Natural killer cell treated with Interleukin-12 subunit alpha and Interleukin-12 subunit beta and Interleukin-15 and Interleukin-18, amount 100 ng/mL, for 72 hours (primary cell): ENCODE results near the gene GPR119. TPM values are rescaled to one million over a fixed set of nuclear protein-coding genes. Genes with fewer than 3 reads are reported as not detected.
"Not testable (repeated sequence)": the region's sequence is repeated elsewhere in the genome, so short reads cannot be mapped to it uniquely, and the experiment has no call there.

Experiments used
- ATAC-seq, 2 donors: fragments of 150-1000 bp; cut with Tn5 transposase in 1 of 2; sonication (Bioruptor Pico), chemical (Tn5 transposase) in 1 of 2; 2 replicates each; pipeline ENCODE4 v1.10.0; 2021
- DNase-seq: peaks from one replicate; pipeline ENCODE4 v3.0.0; 2022; ENCODE audit warnings: low spot score
- H3K27ac Mint-ChIP-seq, 2 donors: 1 replicate in 1 of 2; 2 replicates in 1 of 2; pipeline ENCODE4 v1.8.0; 2022; ENCODE audit warnings: mixed read lengths in 2 of 2, mild to moderate bottlenecking in 1 of 2, moderate library complexity in 1 of 2
- H3K27me3 Mint-ChIP-seq, 2 donors: 1 replicate in 1 of 2; 2 replicates in 1 of 2; pipeline ENCODE4 v1.8.0; 2022; ENCODE audit warnings: mixed read lengths in 2 of 2
- H3K36me3 Mint-ChIP-seq: one replicate; pipeline ENCODE4 v1.8.0; 2022; ENCODE audit warnings: mixed read lengths
- H3K4me1 Mint-ChIP-seq, 2 donors: 1 replicate in 1 of 2; 2 replicates in 1 of 2; pipeline ENCODE4 v1.8.0; 2022; ENCODE audit warnings: low read depth in 2 of 2, mixed read lengths in 2 of 2, mild to moderate bottlenecking in 1 of 2
- H3K4me3 Mint-ChIP-seq: one replicate; pipeline ENCODE4 v1.8.0; 2022; ENCODE audit warnings: mixed read lengths
- H3K9me3 Mint-ChIP-seq: 2 replicates; pipeline ENCODE4 v1.8.0; 2022; ENCODE audit warnings: mixed read lengths
- total RNA-seq, 2 donors: library from RNA; stranded (reverse); gene quantifications; one replicate each; pipeline ENCODE4 v1.2.3, GENCODE V29; 2022

The GPR119 gene
- total RNA-seq, result not detected

DNA sequence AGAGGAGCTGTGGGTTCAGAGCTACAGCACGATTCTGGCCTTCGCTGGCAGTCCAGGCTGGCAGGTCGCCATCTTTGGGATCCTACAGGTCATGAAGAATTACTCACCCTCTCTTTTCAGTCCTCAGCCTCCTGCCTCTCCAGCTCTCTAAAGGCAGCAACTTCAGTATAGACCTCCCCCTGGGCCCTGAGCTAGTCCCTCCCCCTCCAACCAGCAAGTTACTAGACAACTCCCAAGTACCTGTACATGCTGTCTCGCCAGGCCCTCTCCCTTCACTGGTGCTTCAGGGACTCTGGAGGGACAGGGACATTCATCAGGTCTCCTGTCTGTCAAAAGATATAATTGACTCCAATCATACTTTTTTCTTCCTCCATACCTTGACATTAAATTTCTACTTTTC lies at the start of gene GPR119:
Gene GPR119, minus strand, starts transcription at position 155 of the 400 bp plus-strand sequence. CDS start 227 bp downstream, outside the sequence.
- DNase-seq, result no peak
- no peak within 1 kb of the TSS for H3K27ac Mint-ChIP-seq
- no peaks in the 10 kb centered on the region for H3K36me3 Mint-ChIP-seq
- H3K4me3 Mint-ChIP-seq, result no peak within 1 kb of the TSS
- H3K9me3 Mint-ChIP-seq, result no peaks in the 10 kb centered on the region
- H3K4me1 Mint-ChIP-seq, result no peaks in the 10 kb centered on the region
- peaks cover 0 to 19% of the 10 kb centered on the region in 2 donors for H3K27me3 Mint-ChIP-seq
- no peak for ATAC-seq

DNA sequence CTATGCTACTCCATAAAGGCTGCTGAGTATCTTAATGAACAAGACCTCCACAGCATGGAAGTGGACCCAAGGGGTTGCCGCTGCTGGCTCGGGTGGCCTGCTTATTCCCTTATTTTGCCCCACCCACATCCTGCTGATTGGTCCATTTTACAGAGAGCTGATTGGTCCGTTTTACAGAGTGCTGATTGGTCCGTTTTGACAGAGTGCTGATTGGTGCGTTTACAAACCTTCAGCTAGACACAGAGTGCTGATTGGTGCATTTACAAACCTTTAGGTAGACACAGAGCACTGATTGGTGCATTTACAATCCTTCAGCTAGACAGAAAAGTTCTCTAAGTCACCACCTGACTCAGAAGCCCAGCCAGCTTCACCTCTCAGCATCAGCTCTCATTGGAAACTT lies 43.8 kb upstream of the GPR119 start:
- H3K36me3 Mint-ChIP-seq, DNase-seq, H3K4me3 Mint-ChIP-seq, H3K9me3 Mint-ChIP-seq, ATAC-seq, H3K27ac Mint-ChIP-seq, H3K4me1 Mint-ChIP-seq: not testable (repeated sequence)
- H3K27me3 Mint-ChIP-seq, result peaks cover 13 to 24% of the 10 kb centered on the region in 2 donors

DNA sequence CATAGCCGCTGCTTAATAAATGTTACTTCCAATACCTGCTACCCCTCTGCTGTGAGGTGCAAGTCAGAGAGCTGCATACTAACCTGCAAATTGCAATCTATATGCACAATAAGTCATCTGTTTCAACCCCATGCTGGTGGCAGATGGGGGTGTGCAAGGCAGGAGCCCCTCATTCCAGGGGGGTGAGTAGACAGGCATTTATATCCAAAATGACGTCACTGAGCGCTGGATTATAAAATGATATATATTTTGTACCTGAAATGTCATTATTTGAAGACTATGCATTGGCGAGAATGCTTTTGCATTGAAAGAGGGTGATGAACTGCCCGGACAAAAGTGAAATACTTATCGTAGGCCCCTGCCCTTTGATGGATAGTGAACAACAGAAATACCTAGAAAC lies 41.1 kb upstream of the GPR119 start:
- H3K4me3 Mint-ChIP-seq, result no peak overlapping the region
- H3K27me3 Mint-ChIP-seq, result peaks cover 13 to 18% of the 10 kb centered on the region in 2 donors
- H3K36me3 Mint-ChIP-seq, result no peaks in the 10 kb centered on the region
- no peak for ATAC-seq
- H3K9me3 Mint-ChIP-seq, result no peaks in the 10 kb centered on the region
- DNase-seq, result no peak
- H3K4me1 Mint-ChIP-seq, result no peaks in the 10 kb centered on the region
- no peak overlapping the region for H3K27ac Mint-ChIP-seq

DNA sequence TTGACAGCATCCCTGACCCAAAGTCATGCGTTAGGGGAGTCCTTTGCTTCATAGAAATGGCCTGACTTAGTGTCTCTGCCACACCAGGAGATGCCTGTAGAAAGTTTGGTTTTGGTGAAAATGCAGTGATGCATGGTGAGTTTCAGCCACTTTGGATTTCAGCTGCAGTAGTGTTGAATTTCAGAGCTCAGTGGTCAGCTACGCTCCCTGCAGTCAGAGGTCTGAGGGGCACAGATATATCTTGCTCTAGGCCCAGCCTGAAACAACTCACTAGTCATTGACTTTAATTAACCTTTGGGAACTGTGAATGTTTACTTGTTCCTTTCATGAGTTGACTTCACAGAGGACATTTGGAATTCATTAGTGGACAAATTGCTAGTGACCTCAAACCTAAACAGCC lies 33.8 kb upstream of the GPR119 start:
- ATAC-seq, result no peak
- DNase-seq, result no peak
- Mint-ChIP-seq H3K27ac (no peak overlapping the region), H3K27me3 (peaks cover 0 to 7% of the 10 kb centered on the region in 2 donors), H3K4me3 (no peak overlapping the region), H3K9me3 (no peaks in the 10 kb centered on the region), H3K4me1 (no peaks in the 10 kb centered on the region), H3K36me3 (no peaks in the 10 kb centered on the region)

DNA sequence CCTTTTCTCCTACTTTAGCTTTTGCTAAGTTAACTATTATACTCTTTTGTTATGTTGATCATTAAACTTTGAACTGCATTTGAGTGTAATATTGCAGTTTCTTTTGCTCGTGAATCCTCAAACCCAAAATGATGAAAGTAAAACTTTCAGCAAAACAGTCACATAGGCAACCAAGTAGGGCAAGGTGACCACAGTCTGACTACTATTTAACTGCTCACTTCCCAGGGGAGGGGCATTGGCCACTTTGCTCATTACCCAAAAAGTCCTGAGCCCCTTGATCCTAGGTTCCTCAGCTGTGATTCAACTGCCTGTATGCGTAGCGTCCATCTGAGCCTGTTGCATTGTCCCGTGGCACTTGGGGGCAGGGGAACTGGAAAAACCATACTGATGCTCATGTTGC lies 33.3 kb upstream of the GPR119 start:
- Mint-ChIP-seq H3K36me3 (no peaks in the 10 kb centered on the region), H3K4me1 (no peaks in the 10 kb centered on the region), H3K4me3 (no peak overlapping the region), H3K9me3 (no peaks in the 10 kb centered on the region), H3K27me3 (peaks cover 0 to 7% of the 10 kb centered on the region in 2 donors), H3K27ac (no peak overlapping the region)
- ATAC-seq, result no peak
- DNase-seq, result no peak

DNA sequence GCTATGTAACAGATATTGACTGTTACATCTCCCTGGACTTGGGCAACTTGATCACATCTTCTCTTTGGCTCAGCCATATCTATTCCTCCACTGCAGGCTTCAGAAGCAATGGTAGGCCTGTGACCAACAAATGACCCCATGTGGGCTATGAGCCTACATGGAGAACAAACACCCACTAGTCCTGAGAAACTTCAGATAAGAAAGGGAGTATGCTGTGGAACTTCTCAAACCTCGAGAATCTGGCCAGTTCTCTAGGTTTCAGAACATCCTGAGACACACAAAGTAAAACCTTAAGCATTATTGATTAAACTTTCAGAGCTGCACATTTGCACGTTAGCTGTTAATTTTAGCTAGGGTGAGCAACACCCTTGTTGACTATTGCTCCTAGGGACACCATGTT lies 32.6 kb upstream of the GPR119 start:
- peaks cover 0 to 2% of the 10 kb centered on the region in 2 donors for H3K27me3 Mint-ChIP-seq
- no peak overlapping the region for H3K27ac Mint-ChIP-seq
- no peak for DNase-seq
- H3K9me3 Mint-ChIP-seq, result no peaks in the 10 kb centered on the region
- H3K36me3 Mint-ChIP-seq, result no peaks in the 10 kb centered on the region
- no peak overlapping the region for H3K4me3 Mint-ChIP-seq
- no peak for ATAC-seq
- H3K4me1 Mint-ChIP-seq, result no peaks in the 10 kb centered on the region

DNA sequence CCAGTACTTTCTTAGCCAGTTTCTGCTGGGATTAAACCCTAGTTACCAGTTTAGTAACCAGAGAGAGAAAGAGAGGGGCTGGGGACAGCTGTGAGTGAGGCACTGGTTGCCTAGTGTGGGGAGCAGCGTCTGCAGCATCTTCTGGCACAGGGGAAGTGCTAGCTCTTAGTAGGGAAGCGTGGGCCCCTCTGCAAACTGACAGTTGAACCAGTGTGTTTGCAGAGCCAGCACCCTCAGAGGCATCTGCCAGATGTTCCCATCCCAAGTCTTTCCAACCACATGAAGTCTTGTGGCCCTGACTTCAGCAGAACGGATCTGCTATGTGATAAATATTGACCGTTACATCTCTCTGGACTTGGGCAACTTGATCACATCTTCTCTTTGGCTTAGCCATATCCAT lies 31.3 kb upstream of the GPR119 start:
- H3K9me3 Mint-ChIP-seq, result no peaks in the 10 kb centered on the region
- ATAC-seq (no peak), DNase-seq (no peak)
- no peaks in the 10 kb centered on the region for H3K36me3 Mint-ChIP-seq
- no peaks in the 10 kb centered on the region for H3K4me1 Mint-ChIP-seq
- no peak overlapping the region for H3K27ac Mint-ChIP-seq
- no peaks in the 10 kb centered on the region for H3K27me3 Mint-ChIP-seq
- H3K4me3 Mint-ChIP-seq, result no peak overlapping the region

DNA sequence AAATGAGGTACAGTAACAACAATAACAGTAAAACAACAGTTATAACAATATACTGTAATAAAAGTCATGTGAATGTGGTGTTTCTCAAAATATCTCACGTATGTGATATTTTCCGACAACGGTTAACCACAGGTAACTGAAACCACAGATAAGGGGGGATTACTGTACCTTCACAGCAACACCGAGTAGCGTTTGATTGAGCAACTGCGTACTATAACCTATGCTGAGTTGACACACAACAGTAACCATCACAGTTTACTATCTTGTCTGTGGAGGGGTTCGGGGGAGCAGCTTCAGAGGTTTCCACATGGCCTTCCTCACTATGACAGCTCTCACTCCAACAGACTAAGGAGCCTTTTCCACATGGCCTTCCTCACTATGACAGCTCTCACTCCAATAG lies 29.7 kb upstream of the GPR119 start:
- no peak for DNase-seq
- no peaks in the 10 kb centered on the region for H3K4me1 Mint-ChIP-seq
- no peaks in the 10 kb centered on the region for H3K27me3 Mint-ChIP-seq
- no peaks in the 10 kb centered on the region for H3K9me3 Mint-ChIP-seq
- H3K4me3 Mint-ChIP-seq, result no peak overlapping the region
- H3K36me3 Mint-ChIP-seq, result no peaks in the 10 kb centered on the region
- H3K27ac Mint-ChIP-seq, result no peak overlapping the region
- peak; percentile 17 to 54 for ATAC-seq

DNA sequence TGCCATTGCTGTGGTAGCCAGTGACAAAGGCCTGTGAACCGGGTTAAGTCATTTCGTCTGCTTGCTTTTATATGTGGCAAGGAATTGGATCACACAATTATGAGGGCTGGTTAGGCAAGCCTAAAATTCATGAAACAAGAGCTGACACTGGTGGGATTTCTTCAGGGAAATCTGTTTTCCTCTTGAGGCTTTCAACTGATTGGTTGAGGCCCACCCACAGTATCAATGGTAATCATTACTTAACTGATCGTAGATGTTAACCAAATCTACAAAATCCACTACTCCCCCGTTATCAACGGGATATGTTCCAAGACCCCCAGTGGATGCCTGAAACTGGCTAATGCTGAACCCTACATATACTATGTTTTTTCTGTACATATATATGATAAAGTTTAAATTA lies 29.3 kb upstream of the GPR119 start:
- Mint-ChIP-seq H3K4me3 (no peak overlapping the region), H3K4me1 (no peaks in the 10 kb centered on the region), H3K9me3 (no peaks in the 10 kb centered on the region), H3K36me3 (no peaks in the 10 kb centered on the region), H3K27ac (no peak overlapping the region), H3K27me3 (no peaks in the 10 kb centered on the region)
- DNase-seq (no peak), ATAC-seq (no peak)

DNA sequence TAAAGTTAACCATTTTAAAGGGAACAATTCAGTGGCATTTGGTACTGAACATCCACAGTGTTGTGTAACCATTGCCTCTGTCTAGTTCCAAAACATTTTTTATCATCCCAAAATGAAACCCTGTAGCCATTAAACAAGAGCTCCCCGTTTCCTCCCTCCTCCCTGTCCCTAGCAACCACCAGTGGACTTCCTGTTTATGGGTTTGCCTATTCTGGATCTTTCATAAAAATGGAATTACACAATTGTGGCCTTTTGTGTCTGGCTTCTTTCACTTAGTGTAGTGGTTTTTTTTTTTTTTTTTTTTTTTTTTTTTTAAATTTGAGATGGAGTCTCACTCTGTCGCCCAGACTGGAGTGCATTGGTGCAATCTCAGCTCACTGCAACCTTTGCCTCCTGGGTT lies 27.9 kb upstream of the GPR119 start:
- Mint-ChIP-seq H3K9me3 (no peaks in the 10 kb centered on the region), H3K4me3 (no peak overlapping the region), H3K27me3 (no peaks in the 10 kb centered on the region), H3K36me3 (no peaks in the 10 kb centered on the region), H3K27ac (no peak overlapping the region), H3K4me1 (no peaks in the 10 kb centered on the region)
- DNase-seq (no peak), ATAC-seq (no peak)

DNA sequence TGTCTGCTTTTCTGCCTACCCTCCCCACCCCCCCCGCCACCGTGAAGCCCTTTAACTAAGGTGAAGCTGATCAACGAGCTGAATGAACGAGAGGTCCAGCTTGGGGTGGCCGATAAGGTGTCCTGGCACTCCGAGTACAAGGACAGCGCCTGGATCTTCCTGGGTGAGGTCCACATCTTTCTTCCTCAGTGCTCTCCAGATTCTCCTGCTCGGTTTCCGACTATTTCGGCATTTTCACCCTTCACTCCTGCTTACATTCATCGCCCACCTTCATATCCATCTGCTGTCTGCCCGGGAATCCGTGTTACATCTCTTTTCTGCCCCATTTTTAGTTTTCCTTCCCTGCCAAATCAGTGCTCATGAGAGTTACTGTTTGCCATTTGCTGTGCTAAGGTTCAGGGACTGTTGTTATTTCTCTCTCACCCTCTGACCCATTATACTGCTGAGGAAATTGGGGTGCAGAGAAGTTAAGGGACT lies 16.8 kb upstream of the GPR119 start:
- H3K4me3 Mint-ChIP-seq, result peak overlapping the region; percentile 98
- H3K27ac Mint-ChIP-seq, result peak overlapping the region; percentile 80 to 90
- H3K4me1 Mint-ChIP-seq, result peaks cover 4 to 21% of the 10 kb centered on the region in 2 donors
- H3K27me3 Mint-ChIP-seq, result peaks cover 20 to 27% of the 10 kb centered on the region in 2 donors
- no peak for DNase-seq
- no peak for ATAC-seq
- H3K9me3 Mint-ChIP-seq, result no peaks in the 10 kb centered on the region
- H3K36me3 Mint-ChIP-seq, result no peaks in the 10 kb centered on the region

DNA sequence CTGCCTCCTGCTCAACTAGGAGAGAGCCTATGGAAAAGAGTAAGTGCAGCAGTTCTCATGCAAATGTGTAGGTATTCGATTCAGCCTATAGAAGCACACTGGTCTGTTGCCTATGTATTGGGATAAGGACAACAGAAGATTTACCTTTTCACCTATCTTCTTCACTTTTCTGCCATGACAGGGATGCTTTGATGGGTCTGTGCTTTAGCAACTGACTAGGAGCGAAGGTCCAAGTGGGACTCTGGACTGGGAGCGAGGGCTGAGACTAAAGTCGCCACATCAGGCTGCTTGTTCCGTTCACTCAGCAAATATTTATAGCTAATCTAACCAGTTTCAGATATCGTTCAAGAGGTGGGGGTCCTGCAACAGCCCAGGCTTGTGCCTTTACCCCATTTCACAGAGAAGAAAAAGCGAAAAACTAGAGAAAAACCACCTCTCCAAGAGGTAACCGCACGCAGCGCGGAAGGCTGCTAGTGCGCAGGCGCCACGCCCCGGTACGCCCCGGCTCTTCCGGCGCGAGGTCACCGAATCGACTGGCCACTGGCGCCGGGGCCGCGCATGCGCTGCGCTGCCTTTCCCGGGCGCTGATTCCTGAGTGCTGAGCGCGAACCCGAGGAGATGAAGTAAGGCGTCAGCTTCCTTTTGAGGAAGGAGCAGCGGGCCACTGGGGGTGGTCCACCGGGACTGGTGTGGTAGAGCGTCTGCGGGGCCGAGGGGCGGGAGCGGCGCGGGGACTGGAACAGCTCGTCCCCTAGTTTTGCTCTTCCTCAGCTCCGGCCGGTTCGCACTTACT lies 16.1 kb upstream of the GPR119 start, which contains the start of gene RBMX2:
Gene RBMX2, plus strand, starts transcription at position 573 of the 793 bp plus-strand sequence. Its CDS starts 46 bp downstream, at position 619.
- H3K27ac Mint-ChIP-seq, result peak within 1 kb of the TSS; percentile 80 to 90
- no peaks in the 10 kb centered on the region for H3K9me3 Mint-ChIP-seq
- DNase-seq, result peak; percentile 83
- ATAC-seq, result peak; percentile 92 to 95
- H3K36me3 Mint-ChIP-seq, result no peaks in the 10 kb centered on the region
- peaks cover 4 to 21% of the 10 kb centered on the region in 2 donors for H3K4me1 Mint-ChIP-seq
- H3K4me3 Mint-ChIP-seq, result peak within 1 kb of the TSS; percentile 98
- peaks cover 26 to 33% of the 10 kb centered on the region in 2 donors for H3K27me3 Mint-ChIP-seq

DNA sequence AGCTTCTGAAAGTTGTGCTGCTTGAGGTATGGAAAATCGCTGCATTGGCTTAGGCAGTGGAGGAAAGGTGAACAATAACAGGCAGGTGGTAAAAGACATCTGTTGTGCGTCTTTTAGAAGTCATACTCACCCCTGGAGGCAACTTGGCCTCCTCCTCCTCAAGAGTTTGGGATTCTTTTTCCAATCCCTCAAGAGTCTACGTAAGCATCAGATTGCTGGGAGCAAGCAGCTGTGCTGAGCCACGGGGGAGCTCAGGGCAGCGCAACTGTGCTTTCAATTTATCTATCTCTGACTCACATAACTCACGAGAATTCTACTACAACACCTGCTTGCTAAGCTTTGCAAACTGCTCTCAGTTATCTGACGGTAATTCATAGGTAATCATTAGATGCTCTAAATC lies 9.9 kb upstream of the GPR119 start:
- no peaks in the 10 kb centered on the region for H3K36me3 Mint-ChIP-seq
- H3K4me3 Mint-ChIP-seq, result no peak overlapping the region
- H3K9me3 Mint-ChIP-seq, result no peaks in the 10 kb centered on the region
- H3K4me1 Mint-ChIP-seq, result no peaks in the 10 kb centered on the region
- no peak overlapping the region for H3K27ac Mint-ChIP-seq
- DNase-seq (no peak), ATAC-seq (no peak)
- H3K27me3 Mint-ChIP-seq, result peaks cover 40 to 46% of the 10 kb centered on the region in 2 donors

DNA sequence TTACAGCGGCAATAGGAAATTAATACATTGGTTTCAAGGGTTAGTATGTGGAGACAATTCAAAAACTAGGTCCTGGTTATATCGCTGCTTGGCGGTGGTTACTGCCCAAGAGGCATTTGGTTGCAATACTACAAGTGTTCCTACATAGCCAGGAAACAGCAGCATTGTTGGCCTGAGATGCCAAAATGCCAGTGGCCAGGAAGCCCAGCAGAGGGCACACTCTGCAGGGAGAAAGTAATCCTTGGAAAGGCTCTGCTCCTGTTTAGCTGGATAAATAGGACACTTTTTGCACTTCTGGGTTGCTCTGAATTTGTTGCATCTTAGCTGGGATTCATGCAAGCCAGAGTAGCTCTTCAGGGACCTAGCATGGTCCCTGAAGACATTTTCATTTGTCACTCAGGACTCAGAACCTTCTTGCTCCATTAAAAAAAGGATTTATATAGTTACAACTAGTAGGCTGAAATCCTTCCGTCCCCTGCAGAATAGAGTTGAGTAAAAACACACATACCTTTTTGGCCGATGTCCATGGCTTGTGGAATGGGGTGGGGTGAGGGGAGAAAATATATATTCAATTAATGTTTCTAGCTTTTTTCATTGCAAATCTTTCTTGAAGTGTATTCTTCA lies 8.1 kb upstream of the GPR119 start:
- Mint-ChIP-seq H3K36me3 (no peaks in the 10 kb centered on the region), H3K4me1 (no peaks in the 10 kb centered on the region), H3K27me3 (peaks cover 29 to 32% of the 10 kb centered on the region in 2 donors), H3K27ac (no peak overlapping the region), H3K9me3 (no peaks in the 10 kb centered on the region), H3K4me3 (no peak overlapping the region)
- DNase-seq, result no peak
- ATAC-seq, result no peak
